ENCODE results near the gene CXCL9. TPM values are rescaled to one million over a fixed set of nuclear protein-coding genes. Genes with fewer than 3 reads are reported as not detected.

The CXCL9 gene
- total and polyA plus RNA-seq, 7 donors, result 4.9 to 56.9 TPM; not detected in 5

- DNase-seq, result no peak
- 93 to 96% methylated on average over 2 of the region's 2 CpGs for WGBS, 2 donors
- no peak for TF ChIP-seq EP300 (IDR thresholded peaks at IDR 0.05)
- no peak for TF ChIP-seq POLR2A (IDR thresholded peaks at IDR 0.05)
- TF ChIP-seq CTCF (IDR thresholded peaks at IDR 0.05), result no peak
- TF ChIP-seq POLR2AphosphoS5 (IDR thresholded peaks at IDR 0.05), result no peak
- Histone ChIP-seq H3K27me3 (no peaks in the 10 kb centered on the region), H3K4me1 (no peaks in the 10 kb centered on the region), H3K27ac (no peak overlapping the region), H3K4me3 (no peak overlapping the region), H3K9me3 (no peaks in the 10 kb centered on the region), H3K36me3 (no peaks in the 10 kb centered on the region)
- intact Hi-C loops (cut with DNase I), result no loop called here
Observed at GRCh38 chr4:75997946-75998345, 9.4 kb downstream of the CXCL9 start.

- TF ChIP-seq POLR2A (IDR thresholded peaks at IDR 0.05), result no peak
- no peak for TF ChIP-seq CTCF (IDR thresholded peaks at IDR 0.05)
- no peak for TF ChIP-seq EP300 (IDR thresholded peaks at IDR 0.05)
- no peak for TF ChIP-seq POLR2AphosphoS5 (IDR thresholded peaks at IDR 0.05)
- H3K4me1 ChIP-seq, result no peaks in the 10 kb centered on the region
- H3K36me3 ChIP-seq, result no peaks in the 10 kb centered on the region
- H3K27ac ChIP-seq, result no peak overlapping the region
- no peaks in the 10 kb centered on the region for H3K27me3 ChIP-seq
- 77 to 78% methylated on average over 1 of the region's 1 CpG for WGBS, 2 donors
- intact Hi-C loops (cut with DNase I), result no loop called here
- H3K9me3 ChIP-seq, result no peaks in the 10 kb centered on the region
- no peak for DNase-seq
- H3K4me3 ChIP-seq, result no peak overlapping the region
Observed at GRCh38 chr4:75997081-75997480, 10.2 kb downstream of the CXCL9 start.

- DNase-seq, result no peak
- Histone ChIP-seq H3K36me3 (no peaks in the 10 kb centered on the region), H3K27ac (no peak overlapping the region), H3K4me3 (no peak overlapping the region), H3K9me3 (no peaks in the 10 kb centered on the region), H3K27me3 (no peaks in the 10 kb centered on the region), H3K4me1 (peaks cover 0 to 5% (median 2%) of the 10 kb centered on the region in 4 donors)
- 2 to 14% methylated on average over 5 of the region's 5 CpGs for WGBS, 2 donors
- intact Hi-C loops (cut with DNase I), result loop anchor here (1.0 kb wide), 2 partner anchors 72 to 92 kb away; no protein-coding TSS in a partner anchor
- TF ChIP-seq POLR2A (IDR thresholded peaks at IDR 0.05) (no peak), CTCF (IDR thresholded peaks at IDR 0.05) (peak; percentile 13 to 68 (median 54))
Observed at GRCh38 chr4:75995727-75996126, 11.6 kb downstream of the CXCL9 start.

GRCh38 chr4:75992462-75992861 is 14.8 kb downstream of the CXCL9 start:
- DNase-seq, result no peak
- Histone ChIP-seq H3K4me1 (peaks cover 0 to 25% (median 19%) of the 10 kb centered on the region in 4 donors), H3K36me3 (no peaks in the 10 kb centered on the region), H3K27me3 (no peaks in the 10 kb centered on the region), H3K27ac (no peak overlapping the region), H3K4me3 (no peak overlapping the region), H3K9me3 (no peaks in the 10 kb centered on the region)
- intact Hi-C loops (cut with DNase I), result no loop called here
- no peak for TF ChIP-seq POLR2A (IDR thresholded peaks at IDR 0.05)
- TF ChIP-seq EP300 (IDR thresholded peaks at IDR 0.05), result no peak
- no peak for TF ChIP-seq CTCF (IDR thresholded peaks at IDR 0.05)
- TF ChIP-seq POLR2AphosphoS5 (IDR thresholded peaks at IDR 0.05), result no peak
- 91 to 92% methylated on average over 1 of the region's 1 CpG for WGBS, 2 donors

GRCh38 chr4:75989846-75990528 is 17.3 kb downstream of the CXCL9 start:
- Histone ChIP-seq H3K27me3 (no peaks in the 10 kb centered on the region), H3K4me3 (peak overlapping the region; percentile 80 to 90 (median 84)), H3K27ac (peak overlapping the region; percentile 66 to 76 (median 72)), H3K4me1 (peaks cover 0 to 38% (median 19%) of the 10 kb centered on the region in 4 donors), H3K9me3 (no peaks in the 10 kb centered on the region), H3K36me3 (no peaks in the 10 kb centered on the region)
- 1% methylated on average over 20 of the region's 20 CpGs for WGBS, 2 donors
- no peak for DNase-seq
- intact Hi-C loops (cut with DNase I), result no loop called here
- TF ChIP-seq POLR2AphosphoS5 (IDR thresholded peaks at IDR 0.05) (no peak), POLR2A (IDR thresholded peaks at IDR 0.05) (no peak), CTCF (IDR thresholded peaks at IDR 0.05) (no peak), EP300 (IDR thresholded peaks at IDR 0.05) (no peak)
